HG03521 (cell line): ENCODE data around the gene TBP.
"Not testable (repeated sequence)": the region's sequence is repeated elsewhere in the genome, so short reads cannot be mapped to it uniquely, and the experiment has no call there.

ENCODE experiments used
- ATAC-seq: cut with Tn5 transposase; IDR thresholded peaks from one replicate; pipeline ENCODE4 v1.9.1; 2021; ENCODE audit warnings: mild to moderate bottlenecking, moderate library complexity; ENCODE audit not compliant: unreplicated experiment

The TBP gene

DNA sequence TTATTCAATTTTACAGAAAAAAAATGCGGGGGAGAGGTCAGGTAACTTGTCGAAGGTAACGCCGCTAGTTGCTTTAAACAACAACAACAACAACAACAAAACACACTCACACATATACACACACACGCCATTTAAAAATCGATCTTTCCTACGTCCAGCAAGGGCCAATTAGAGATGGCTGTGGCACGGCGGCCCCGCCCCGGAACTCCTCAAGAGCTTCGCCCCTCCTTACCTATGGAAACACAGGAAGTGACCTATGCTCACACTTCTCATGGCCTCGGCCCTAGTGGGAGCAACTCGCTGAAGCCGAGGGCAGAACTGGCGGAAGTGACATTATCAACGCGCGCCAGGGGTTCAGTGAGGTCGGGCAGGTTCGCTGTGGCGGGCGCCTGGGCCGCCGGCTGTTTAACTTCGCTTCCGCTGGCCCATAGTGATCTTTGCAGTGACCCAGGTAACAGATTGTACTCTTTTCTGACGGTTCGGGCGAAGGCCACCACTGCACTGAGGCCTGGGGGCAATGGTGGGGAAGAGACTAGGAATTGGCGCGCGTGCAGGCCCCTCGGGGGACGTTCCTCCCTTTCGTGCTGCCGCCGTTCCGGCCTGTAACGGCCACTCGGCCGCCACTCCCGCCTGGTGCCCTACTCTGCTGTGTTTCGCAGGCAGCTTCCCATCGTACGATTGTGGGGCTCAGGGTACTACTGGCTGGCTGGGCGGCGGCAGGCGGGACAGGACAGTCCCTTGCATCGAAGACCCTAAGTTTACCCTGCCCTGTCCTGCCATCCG is at the start of gene TBP:
Gene TBP, plus strand, starts transcription at position 357 of the 783 bp plus-strand sequence. CDS start 2,661 bp downstream, outside the sequence.
- peak; percentile 94 for ATAC-seq

GRCh38 chr6:170504479-170504878 is 49.7 kb upstream of the TBP start:
- no peak for ATAC-seq

GRCh38 chr6:170505306-170505705 is 48.9 kb upstream of the TBP start:
- no peak for ATAC-seq

DNA sequence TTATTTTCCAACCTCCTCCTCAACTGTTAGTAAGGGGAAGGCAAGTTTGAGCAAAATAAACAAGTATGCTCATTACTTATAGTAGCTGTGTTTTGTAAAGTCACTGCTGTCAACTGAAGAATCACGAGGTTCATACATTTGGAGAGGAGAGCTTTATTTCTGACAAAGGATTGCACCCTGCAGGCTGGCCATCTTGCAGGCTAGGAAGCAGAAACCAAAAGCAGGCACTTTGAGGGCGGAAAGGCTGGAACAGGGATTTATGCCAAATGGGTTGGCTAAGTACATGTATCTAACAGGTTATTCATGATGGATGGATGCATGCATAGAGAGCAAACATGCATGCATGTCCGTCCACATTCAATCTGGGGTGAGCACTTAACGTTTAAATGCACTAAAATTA is 47.7 kb upstream of the TBP start:
- no peak for ATAC-seq

DNA sequence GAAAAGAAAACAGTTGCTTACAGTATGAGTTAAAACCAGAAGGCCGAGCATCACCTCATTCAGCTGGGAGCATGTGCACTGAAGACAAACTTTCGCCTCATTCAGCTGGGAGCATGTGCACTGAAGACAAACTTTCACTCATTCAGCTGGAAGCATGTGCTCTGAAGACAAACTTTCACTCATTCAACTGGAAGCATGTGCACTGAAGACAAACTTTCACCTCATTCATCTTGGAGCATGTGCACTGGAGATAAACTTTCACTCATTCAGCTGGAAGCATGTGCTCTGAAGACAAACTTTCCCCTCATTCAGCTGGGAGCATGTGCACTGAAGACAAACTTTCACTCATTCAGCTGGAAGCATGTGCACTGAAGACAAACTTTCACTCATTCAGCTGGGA is 46.4 kb upstream of the TBP start:
- ATAC-seq, result not testable (repeated sequence)

GRCh38 chr6:170508275-170508674 is 45.9 kb upstream of the TBP start:
- ATAC-seq, result not testable (repeated sequence)

DNA sequence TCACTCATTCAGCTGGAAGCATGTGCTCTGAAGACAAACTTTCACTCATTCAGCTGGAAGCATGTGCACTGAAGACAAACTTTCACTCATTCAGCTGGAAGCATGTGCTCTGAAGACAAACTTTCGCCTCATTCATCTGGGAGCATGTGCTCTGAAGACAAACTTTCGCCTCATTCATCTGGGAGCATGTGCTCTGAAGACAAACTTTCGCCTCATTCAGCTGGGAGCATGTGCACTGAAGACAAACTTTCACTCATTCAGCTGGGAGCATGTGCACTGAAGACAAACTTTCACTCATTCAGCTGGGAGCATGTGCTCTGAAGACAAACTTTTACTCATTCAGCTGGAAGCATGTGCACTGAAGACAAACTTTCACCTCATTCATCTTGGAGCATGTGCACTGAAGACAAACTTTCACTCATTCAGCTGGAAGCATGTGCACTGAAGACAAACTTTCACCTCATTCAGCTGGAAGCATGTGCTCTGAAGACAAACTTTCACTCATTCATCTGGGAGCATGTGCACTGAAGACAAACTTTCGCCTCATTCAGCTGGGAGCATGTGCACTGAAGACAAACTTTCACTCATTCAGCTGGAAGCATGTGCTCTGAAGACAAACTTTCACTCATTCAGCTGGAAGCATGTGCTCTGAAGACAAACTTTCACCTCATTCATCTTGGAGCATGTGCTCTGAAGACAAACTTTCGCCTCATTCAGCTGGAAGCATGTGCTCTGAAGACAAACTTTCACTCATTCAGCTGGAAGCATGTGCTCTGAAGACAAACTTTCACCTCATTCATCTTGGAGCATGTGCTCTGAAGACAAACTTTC is 45.1 kb upstream of the TBP start:
- ATAC-seq, result not testable (repeated sequence)

- no peak for ATAC-seq
These were observed 44.5 kb upstream of the TBP start for GRCh38 chr6:170509723-170510018.

DNA sequence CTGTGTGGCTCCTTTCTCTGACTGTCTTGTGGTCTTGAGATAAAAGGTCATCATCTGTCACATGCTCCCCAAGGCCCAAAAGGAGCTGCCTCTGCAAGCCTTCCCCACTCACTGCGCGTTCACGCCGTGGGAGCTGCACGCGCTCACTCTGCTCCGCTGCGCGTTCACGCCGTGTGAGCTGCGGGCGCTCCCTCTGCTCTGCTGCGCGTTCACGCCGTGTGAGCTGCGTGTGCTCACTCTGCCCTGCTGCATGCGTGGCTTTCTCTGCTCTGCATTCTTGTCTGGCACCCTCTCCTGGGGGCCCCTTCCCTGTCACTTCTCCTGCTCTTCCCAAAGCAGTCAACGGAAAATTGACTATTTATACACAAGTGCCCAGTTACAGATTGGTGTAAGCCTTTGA is 43.5 kb upstream of the TBP start:
- no peak for ATAC-seq

GRCh38 chr6:170512249-170512648 is 41.9 kb upstream of the TBP start:
- ATAC-seq, result no peak

- ATAC-seq, result no peak
These were observed 39.3 kb upstream of the TBP start for GRCh38 chr6:170514908-170515307.

DNA sequence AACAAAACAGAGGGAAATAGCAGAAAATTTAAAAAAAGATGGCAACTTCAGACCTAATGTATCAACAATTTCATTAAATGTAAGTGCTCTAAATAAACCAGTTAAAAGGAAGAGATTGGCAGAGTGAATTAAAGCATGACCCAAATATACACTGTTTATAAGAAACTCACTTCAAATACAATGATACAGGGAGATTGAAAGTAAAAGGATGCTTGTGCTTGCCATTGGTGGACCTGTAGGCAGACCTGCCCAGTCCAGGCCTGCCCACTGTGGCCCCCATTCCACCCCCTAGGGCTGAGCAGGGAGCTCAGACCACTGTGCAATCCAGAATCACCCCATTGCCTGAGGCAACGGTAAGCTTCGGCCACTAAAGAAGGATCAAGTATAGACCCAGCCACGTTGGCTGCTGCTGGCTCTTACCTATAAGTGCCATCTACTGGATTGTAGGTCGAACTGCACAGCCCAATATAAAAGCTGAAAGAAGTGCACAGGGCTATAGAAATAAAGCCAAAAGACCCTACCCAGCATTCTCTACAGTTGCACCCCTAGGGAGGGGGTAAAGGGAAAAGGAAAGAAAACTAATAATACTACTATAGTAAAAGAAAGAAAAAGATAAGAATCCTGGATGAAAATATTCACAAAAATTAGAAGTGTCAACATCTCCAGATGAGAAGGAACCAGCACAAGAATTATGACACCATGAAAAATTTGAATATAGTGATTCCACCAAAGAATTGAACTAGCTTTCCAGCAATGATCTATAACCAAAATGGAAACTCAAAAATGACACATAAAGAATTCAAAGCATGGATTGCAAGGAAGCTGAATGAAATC is 37.2 kb upstream of the TBP start:
- ATAC-seq, result peak; percentile 92

- no peak for ATAC-seq
These were observed 31.5 kb upstream of the TBP start for GRCh38 chr6:170522565-170523183.

DNA sequence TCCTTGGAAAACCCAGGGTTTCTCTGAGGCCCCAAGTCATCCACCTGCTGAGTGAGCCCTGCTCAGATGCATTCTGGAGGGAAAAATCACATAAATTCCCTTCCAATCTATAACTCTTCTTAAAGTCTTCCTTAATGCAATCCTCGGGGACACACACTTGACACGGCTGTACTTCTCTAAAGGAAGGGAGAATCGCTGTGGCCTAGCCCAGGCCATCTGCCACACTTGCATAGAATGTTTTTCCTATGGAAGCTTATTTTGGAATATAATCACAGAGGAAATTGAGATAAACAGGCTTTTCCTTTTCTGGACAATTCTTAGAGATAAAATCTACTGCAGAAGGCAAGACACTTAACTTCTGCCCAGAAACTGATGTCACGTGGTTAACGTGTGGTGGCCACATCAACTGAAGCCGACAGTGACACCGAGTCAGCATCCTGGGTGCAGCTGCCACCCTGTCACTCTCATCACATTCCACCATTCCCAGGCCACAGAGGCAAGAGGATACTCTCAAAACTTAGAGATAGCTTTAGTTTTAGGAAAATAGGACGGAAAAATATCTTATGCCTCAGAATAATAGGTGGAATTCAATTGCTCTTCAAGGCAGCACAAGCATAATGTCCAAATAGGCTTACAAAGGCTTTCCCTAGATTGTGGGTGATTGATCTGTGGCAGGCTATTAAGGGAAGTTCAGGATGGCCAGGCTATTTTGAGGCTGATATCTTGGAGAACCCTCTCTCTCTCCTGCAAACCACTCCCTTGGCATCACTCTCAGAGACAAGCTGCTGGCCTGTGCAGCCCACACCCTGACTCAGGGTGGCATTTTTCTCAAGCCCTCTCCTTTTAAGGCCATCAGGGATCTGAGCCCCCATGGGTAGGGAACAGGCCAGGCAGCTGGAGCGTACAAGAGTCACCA is 30.7 kb upstream of the TBP start:
- ATAC-seq, result no peak

DNA sequence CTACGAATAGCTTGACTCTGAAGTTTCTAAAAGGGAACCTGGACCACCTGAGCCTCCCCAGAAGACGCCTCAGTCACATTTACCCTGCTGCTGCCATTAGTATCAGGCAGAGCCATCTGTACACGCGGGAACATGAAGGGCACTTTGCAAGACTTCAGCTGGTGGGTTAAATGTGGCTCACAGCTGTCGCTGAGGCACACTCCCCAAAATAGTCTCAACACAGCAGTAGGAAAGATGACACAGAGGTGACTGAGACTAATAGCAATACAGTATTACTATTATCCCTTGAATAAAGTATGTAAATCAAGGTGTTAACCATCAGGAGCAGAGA is 30.0 kb upstream of the TBP start:
- no peak for ATAC-seq

DNA sequence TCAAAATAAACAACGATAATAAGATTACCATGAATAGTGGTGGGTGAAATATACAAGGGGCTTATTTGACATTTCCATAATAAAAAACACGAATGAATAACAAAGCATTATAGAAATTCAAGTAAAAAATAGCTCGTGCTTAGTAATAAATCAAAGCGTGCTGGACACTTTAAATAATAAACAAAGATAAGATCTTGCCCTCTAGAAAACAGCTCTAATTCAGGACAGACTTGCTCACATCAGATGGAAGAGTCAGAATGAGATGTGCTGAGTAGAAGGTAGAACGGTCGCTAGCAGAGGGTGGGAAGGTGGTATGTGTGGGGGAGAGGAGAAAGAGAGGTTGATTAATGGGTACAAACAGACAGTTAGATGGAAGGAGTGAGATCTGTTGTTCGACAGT is 28.4 kb upstream of the TBP start:
- no peak for ATAC-seq

GRCh38 chr6:170527995-170528394 is 26.2 kb upstream of the TBP start:
- ATAC-seq, result not testable (repeated sequence)

DNA sequence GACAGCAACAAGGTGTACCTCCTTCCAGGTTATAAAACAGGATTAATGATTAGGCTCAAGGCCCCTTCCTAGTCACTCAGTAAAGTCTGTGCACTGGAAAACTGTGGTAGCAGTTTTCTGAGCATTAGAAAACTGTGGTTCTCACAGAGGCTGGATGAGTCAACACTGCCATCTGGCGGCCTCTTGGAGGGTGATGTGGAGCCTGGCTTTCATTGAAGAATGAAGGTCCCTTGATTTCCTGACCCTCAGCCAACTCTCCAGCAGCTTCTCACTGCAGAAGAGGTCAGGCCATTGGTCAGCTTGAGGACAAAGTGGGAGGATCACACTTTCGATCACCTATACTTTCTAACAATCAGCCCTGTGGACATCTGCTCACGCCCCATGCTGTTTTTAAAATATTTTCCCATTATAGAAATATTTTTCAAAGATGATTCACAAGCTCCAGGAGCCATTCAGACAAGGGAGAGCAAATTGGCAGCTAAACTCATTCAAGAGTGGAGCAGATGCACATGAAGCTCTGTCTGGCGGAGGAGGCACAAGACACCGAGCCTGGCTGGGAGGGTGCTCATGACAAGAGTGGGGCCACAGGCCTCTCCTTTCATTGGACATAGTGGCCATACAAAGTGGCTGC is 24.2 kb upstream of the TBP start:
- ATAC-seq, result peak; percentile 61

- ATAC-seq, result no peak
These were observed 21.2 kb upstream of the TBP start for GRCh38 chr6:170532867-170533488.
